Transverse colon (tissue), 4 donors: Measurements from ENCODE around the gene TTC4. TPM values are rescaled to one million over a fixed set of nuclear protein-coding genes. Genes with fewer than 3 reads are reported as not detected.

Source experiments
- DNase-seq: peaks from one replicate; pipeline ENCODE4 v3.0.0-alpha.2; 2019
- H3K27ac ChIP-seq, 4 donors: fragments of 200-600 bp; sonication (generic); 2 replicates each; pipeline ENCODE4 v1.5.1; 2016 to 2018; ENCODE audit warnings: inconsistent platforms in 4 of 4
- H3K27me3 ChIP-seq: fragments of 200-600 bp; sonication (generic); 2 replicates; pipeline ENCODE4 v1.5.1; 2017; ENCODE audit warnings: inconsistent platforms
- H3K36me3 ChIP-seq, 4 donors: fragments of 200-600 bp; sonication (generic); 2 replicates each; pipeline ENCODE4 v1.5.1; 2017 to 2019; ENCODE audit warnings: inconsistent platforms in 4 of 4
- H3K4me1 ChIP-seq, 4 donors: fragments of 200-600 bp; sonication (generic); 2 replicates each; pipeline ENCODE4 v1.5.1; 2017 to 2020; ENCODE audit warnings: inconsistent platforms in 4 of 4
- H3K4me3 ChIP-seq, 4 donors: fragments of 200-600 bp; sonication (generic); 1 replicate in 1 of 4; 2 replicates in 3 of 4; pipeline versions ENCODE4 v1.5.1 to v1.6.1; 2017 to 2019; ENCODE audit warnings: inconsistent platforms in 4 of 4
- H3K9me3 ChIP-seq, 2 donors: fragments of 200-600 bp; sonication (generic); 2 replicates each; pipeline ENCODE4 v1.5.1; 2017 to 2019; ENCODE audit warnings: inconsistent platforms in 2 of 2
- CTCF ChIP-seq, 5 experiments: fragments of 200-600 bp in 3 of 5; fragments of 450-650 bp in 2 of 5; sonication (generic) in 3 of 5; IDR thresholded peaks; 1 replicate in 2 of 5; 2 replicates in 3 of 5; pipeline ENCODE4 v1.5.1; 2016 to 2017; ENCODE audit warnings: antibody characterized with exemption in 5 of 5, inconsistent platforms in 3 of 5, mild to moderate bottlenecking in 2 of 5, moderate library complexity in 1 of 5
- EP300 ChIP-seq: sonication (generic); formaldehyde crosslinking; IDR thresholded peaks from one replicate; pipeline ENCODE4 v1.6.1; 2017; ENCODE audit warnings: antibody characterized with exemption, low read depth
- POLR2A ChIP-seq: fragments of 450-650 bp; IDR thresholded peaks from one replicate; pipeline ENCODE4 v1.6.1; 2016; ENCODE audit warnings: antibody characterized with exemption, mild to moderate bottlenecking, moderate library complexity
- POLR2AphosphoS5 ChIP-seq, 3 donors: sonication (generic); formaldehyde crosslinking; IDR thresholded peaks; one replicate each; pipeline ENCODE4 v1.6.1; 2016; ENCODE audit warnings: antibody characterized with exemption in 3 of 3
- whole genome bisulfite sequencing, 2 donors: methylation state at CpG; one replicate each; pipeline ENCODE4 v1.1.5; 2018; ENCODE audit warnings: low coverage in 1 of 2; 5-methylcytosine and 5-hydroxymethylcytosine counted together
- in situ Hi-C, 4 donors: fragments of 200-750 bp; cut with MboI; loops; one replicate each; pipeline versions ENCODE4 v1.15.0 to v1.15.1; 2017; ENCODE audit warnings: low sequenced_read_pairs in 3 of 4, low pct_ligation_motif_present in 1 of 4, low pct_unique_long_range_greater_than_20kb in 1 of 4
- intact Hi-C: fragments of 100-400 bp; cut with DNase I; formaldehyde crosslinking; loops from one replicate; pipeline ENCODE4 v1.15.1; 2023; ENCODE audit warnings: low total_unique reads
- total RNA-seq, 4 donors: library from RNA; depleted of rRNA; stranded (reverse); fragments of >200 nt; gene quantifications; one replicate each; pipeline ENCODE4 v1.1.0, GENCODE V29; 2016

The TTC4 gene, protein sequence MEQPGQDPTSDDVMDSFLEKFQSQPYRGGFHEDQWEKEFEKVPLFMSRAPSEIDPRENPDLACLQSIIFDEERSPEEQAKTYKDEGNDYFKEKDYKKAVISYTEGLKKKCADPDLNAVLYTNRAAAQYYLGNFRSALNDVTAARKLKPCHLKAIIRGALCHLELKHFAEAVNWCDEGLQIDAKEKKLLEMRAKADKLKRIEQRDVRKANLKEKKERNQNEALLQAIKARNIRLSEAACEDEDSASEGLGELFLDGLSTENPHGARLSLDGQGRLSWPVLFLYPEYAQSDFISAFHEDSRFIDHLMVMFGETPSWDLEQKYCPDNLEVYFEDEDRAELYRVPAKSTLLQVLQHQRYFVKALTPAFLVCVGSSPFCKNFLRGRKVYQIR
- total RNA-seq, result 10 to 100 TPM in 2 of 4 donors, 1 to 10 TPM in 2; 1.8 to 33.7 (median 15.2) TPM

- peak; percentile 87 for DNase-seq
- intact Hi-C loops (loop anchor here (5.0 kb wide), 1 partner anchor 1217 kb away; no protein-coding TSS in a partner anchor), in situ Hi-C loops (no loop called here)
- TF ChIP-seq POLR2A (peak; percentile 58), CTCF (IDR thresholded peaks at IDR 0.05) (peak in 3 of 5 experiments; percentile 6 to 19 (median 9)), POLR2AphosphoS5 (IDR thresholded peaks at IDR 0.05) (peak; percentile 61 to 82 (median 67)), EP300 (no peak)
- WGBS, 2 donors, result 0 to 1% methylated on average over 2 to 51 of the region's 51 CpGs
- Histone ChIP-seq H3K9me3 (no peaks in the 10 kb centered on the region), H3K36me3 (peaks cover 0 to 19% (median 9%) of the 10 kb centered on the region in 4 donors), H3K27me3 (no peaks in the 10 kb centered on the region), H3K4me3 (peak within 1 kb of the TSS; percentile 70 to 95 (median 86)), H3K27ac (peak within 1 kb of the TSS; percentile 78 to 89 (median 85)), H3K4me1 (peaks cover 7 to 21% (median 11%) of the 10 kb centered on the region in 4 donors)
Observed at GRCh38 chr1:54715493-54716298, at the start of gene TTC4. TSS of gene TTC4 (plus strand) at chr1:54715861. CDS start at chr1:54715909, 48 bp downstream.

GRCh38 chr1:54666333-54666732, 49.3 kb upstream of the TTC4 start:
- no peaks in the 10 kb centered on the region for H3K4me1 ChIP-seq
- no peak for DNase-seq
- 86% methylated on average over 5 to 6 of the region's 6 CpGs for WGBS, 2 donors
- no peaks in the 10 kb centered on the region for H3K36me3 ChIP-seq
- no peaks in the 10 kb centered on the region for H3K9me3 ChIP-seq
- no peak for TF ChIP-seq CTCF (IDR thresholded peaks at IDR 0.05)
- TF ChIP-seq POLR2AphosphoS5 (IDR thresholded peaks at IDR 0.05), result no peak
- TF ChIP-seq POLR2A, result no peak
- no peak for TF ChIP-seq EP300
- H3K4me3 ChIP-seq, result no peak overlapping the region
- intact Hi-C loops (no loop called here), in situ Hi-C loops (loop anchor here in 1 of 4 donors (10.0 kb wide), 1 partner anchor 148 kb away; no protein-coding TSS in a partner anchor)
- H3K27me3 ChIP-seq, result no peaks in the 10 kb centered on the region
- no peak overlapping the region for H3K27ac ChIP-seq

GRCh38 chr1:54667797-54668196, 47.9 kb upstream of the TTC4 start:
- WGBS, 2 donors, result 67% methylated on average over 2 of the region's 2 CpGs
- H3K27me3 ChIP-seq, result no peaks in the 10 kb centered on the region
- no peak overlapping the region for H3K4me3 ChIP-seq
- H3K36me3 ChIP-seq, result no peaks in the 10 kb centered on the region
- no peaks in the 10 kb centered on the region for H3K4me1 ChIP-seq
- no peaks in the 10 kb centered on the region for H3K9me3 ChIP-seq
- no peak for DNase-seq
- intact Hi-C loops (no loop called here), in situ Hi-C loops (loop anchor here in 1 of 4 donors (10.0 kb wide), 1 partner anchor 147 kb away; no protein-coding TSS in a partner anchor)
- H3K27ac ChIP-seq, result no peak overlapping the region
- no peak for TF ChIP-seq POLR2AphosphoS5 (IDR thresholded peaks at IDR 0.05)

DNA sequence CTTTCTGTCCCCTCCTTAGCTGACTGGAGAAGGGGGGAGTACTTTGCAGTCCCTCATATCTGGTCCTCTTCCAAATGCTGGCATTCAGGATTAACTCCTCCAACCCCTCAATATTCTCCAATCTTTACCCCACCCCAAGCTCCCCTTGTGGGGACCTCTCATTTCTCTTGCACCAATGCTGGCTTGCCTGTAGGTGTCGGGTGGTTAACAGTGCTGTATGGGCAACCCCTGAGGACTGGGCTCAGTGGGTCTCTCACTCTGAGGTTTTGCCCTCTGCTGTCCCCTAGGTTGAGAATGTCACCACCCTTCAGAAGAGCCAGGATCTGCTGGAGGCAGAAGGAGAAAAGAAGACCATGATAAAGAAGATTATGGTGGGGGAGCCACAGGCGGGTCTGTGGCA, 47.1 kb upstream of the TTC4 start:
- DNase-seq, result no peak
- H3K4me3 ChIP-seq, result no peak overlapping the region
- no peak overlapping the region for H3K27ac ChIP-seq
- TF ChIP-seq EP300, result no peak
- TF ChIP-seq CTCF (IDR thresholded peaks at IDR 0.05), result no peak
- no peak for TF ChIP-seq POLR2AphosphoS5 (IDR thresholded peaks at IDR 0.05)
- WGBS, 2 donors, result 91% methylated on average over 2 of the region's 2 CpGs; no CpG with 5 or more reads in 1 of the 2 donors
- no peaks in the 10 kb centered on the region for H3K36me3 ChIP-seq
- H3K9me3 ChIP-seq, result no peaks in the 10 kb centered on the region
- no peaks in the 10 kb centered on the region for H3K4me1 ChIP-seq
- intact Hi-C loops (no loop called here), in situ Hi-C loops (loop anchor here in 1 of 4 donors (10.0 kb wide), 1 partner anchor 146 kb away; no protein-coding TSS in a partner anchor)
- H3K27me3 ChIP-seq, result no peaks in the 10 kb centered on the region
